HG02623 (cell line): Measurements from ENCODE around the gene ANO9.

Source experiments
- ATAC-seq: cut with Tn5 transposase; IDR thresholded peaks from one replicate; pipeline ENCODE4 v1.9.1; 2021; ENCODE audit warnings: moderate library complexity; ENCODE audit not compliant: unreplicated experiment

The ANO9 gene

GRCh38 chr11:372809-373715 lies 68.7 kb downstream of the ANO9 start:
- ATAC-seq, result no peak

- ATAC-seq, result no peak
Measured at GRCh38 chr11:371716-372590, 69.9 kb downstream of the ANO9 start.

- no peak for ATAC-seq
Measured at GRCh38 chr11:371051-371450, 70.8 kb downstream of the ANO9 start.

DNA sequence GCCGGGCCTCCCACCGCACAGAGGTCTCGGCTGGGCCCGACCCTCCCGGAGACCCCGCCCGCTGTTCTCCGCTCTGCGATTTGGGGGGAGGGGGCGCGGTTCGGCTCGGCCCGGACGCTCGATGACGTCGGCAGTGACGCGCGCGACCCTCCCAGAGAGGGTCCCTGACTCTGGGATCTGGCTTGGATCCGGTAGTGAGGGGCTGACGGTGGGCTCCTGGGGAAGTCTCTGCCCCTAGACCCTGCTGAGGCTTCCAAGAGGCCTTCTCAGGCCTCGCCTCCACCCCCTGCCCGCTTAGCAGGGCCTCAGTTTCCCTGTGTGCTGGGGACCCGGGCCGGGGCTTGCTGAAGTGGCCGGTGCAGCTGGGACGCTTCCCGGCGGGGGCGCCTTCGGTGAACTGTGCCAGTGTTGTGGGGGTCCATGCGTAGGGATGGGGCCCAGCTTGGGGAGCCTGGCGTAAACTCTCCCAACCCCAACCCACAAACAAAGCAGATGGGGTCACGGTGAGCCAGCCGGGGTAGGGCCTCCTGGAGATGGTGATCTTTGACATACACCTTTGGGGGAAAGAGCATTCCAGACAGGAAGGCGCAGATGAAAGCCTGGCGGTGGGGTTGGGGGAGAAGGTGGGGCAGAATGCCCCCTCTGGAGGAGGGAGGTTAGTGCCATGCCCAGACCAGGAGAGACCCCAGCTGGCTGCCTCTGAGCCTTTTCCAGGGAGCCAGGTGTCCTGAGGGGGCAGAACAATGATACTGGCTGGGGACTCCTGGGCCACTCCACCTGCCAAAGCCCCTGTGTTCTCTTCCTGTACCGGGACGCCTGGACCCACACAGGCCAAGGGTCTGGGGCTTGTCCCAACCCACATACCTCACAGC lies 71.5 kb downstream of the ANO9 start:
- no peak for ATAC-seq

- no peak for ATAC-seq
Measured at GRCh38 chr11:369336-370018, 72.3 kb downstream of the ANO9 start, which contains the start of gene B4GALNT4. Gene B4GALNT4, plus strand, starts transcription at chr11:369499. Its CDS starts 305 bp downstream, at chr11:369804.

DNA sequence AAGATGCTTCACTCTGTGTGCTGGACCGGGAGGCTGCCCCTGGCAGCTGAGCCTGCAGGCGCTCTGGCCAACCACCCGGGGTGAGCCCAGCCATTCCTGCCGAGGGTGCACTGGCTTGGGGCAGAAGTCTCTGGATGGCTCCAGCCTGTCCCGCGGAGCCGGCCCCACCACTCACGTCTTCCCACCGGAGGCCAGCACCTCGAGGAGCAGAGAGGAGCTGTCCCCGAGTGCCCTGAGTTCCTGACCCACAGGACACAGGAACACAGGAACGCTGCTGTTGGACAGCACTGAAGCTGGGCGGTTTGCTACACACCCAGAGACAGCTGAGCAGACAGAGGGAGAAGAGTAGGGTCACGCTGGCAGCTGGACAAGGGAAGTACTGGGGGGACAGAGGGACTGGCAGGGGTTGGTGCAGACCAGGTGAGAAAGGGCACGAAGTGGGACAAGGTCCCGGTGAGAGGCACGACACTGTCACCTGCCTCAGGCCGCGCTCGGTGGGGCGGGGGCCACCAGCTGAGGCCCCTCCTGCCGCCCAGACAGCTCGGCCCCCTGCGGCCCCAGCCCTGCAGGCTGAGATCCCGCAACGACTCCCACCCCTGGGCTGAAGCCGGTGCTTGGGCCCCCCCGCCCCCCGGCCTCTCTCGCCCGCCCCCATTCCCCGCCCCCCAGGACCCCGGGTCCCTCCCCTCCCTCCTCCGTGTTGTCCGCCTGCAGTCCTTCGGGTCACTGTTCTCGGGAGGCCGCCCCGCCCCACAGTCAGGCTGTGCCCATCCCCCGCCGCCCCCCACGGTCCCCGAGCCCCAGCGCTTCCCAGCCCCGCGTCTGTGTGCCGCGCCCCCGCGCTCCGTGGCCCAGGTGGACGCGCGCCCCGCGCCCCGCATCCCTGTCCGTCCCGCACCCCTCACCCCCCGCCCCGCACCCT lies 73.1 kb downstream of the ANO9 start:
- no peak for ATAC-seq

DNA sequence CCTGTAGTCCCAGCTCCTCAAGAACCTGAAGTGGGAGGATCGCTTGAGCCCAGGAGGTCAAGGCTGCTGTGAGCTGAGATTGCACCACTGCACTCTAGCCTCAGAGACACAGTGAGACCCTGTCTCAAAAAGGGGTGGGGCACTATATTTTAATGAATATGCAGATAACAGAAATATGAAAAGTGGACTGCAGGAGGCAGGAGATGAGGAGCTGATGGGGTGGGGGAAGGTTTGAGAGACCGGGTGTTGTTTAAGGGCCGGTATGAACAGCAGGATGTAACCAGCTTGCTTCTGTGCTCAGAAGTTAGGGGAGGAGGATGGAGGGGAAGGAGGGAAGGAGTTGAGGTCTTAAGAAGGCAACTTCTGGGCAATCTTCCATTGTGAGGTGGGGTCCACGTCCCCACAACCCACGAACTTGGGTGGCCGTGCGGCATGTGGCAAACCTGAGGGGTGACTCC lies 73.8 kb downstream of the ANO9 start:
- no peak for ATAC-seq
